GM23338 (cell line): ENCODE data around the gene BPIFB6. TPM values are rescaled to one million over a fixed set of nuclear protein-coding genes. Genes with fewer than 3 reads are reported as not detected.
A peak's percentile ranks its signal among the peaks of the same experiment; 100 is the strongest.

Source experiments
- ATAC-seq: fragments of 200-7000 bp; cut with Tn5 transposase; 3 replicates; pipeline ENCODE4 v1.9.1; 2020
- DNase-seq: peaks from one replicate; pipeline ENCODE4 v3.0.0-alpha.2; 2015; ENCODE audit warnings: low spot score
- H2AFZ ChIP-seq: fragments of 200-600 bp; sonication (generic); 2 replicates; pipeline ENCODE4 v1.8.0; 2016; ENCODE audit warnings: antibody characterized with exemption, mild to moderate bottlenecking, moderate library complexity
- H3F3A ChIP-seq: fragments of 200-600 bp; sonication (generic); replicated peaks from 2 replicates; pipeline ENCODE4 v1.8.0; 2017; ENCODE audit warnings: antibody characterized with exemption, mixed run types, low read depth
- H3K27ac ChIP-seq: fragments of 200-600 bp; sonication (generic); 2 replicates; pipeline ENCODE4 v1.6.1; 2016; ENCODE audit warnings: low read depth
- H3K27me3 ChIP-seq: fragments of 200-600 bp; sonication (generic); 2 replicates; pipeline ENCODE4 v1.8.0; 2016; ENCODE audit warnings: mild to moderate bottlenecking, mixed run types, moderate library complexity; ENCODE audit not compliant: insufficient read depth
- H3K36me3 ChIP-seq: fragments of 200-600 bp; sonication (generic); 2 replicates; pipeline ENCODE4 v1.8.0; 2016; ENCODE audit warnings: mild to moderate bottlenecking; ENCODE audit not compliant: insufficient read depth
- H3K4me1 ChIP-seq: fragments of 200-600 bp; sonication (generic); 2 replicates; pipeline ENCODE4 v1.8.0; 2016; ENCODE audit warnings: mild to moderate bottlenecking, moderate library complexity; ENCODE audit not compliant: insufficient read depth
- H3K4me2 ChIP-seq: fragments of 200-600 bp; sonication (generic); 2 replicates; pipeline ENCODE4 v1.7.1; 2017; ENCODE audit warnings: mixed run types
- H3K4me3 ChIP-seq: fragments of 200-600 bp; sonication (generic); 2 replicates; pipeline ENCODE4 v1.6.1; 2016; ENCODE audit warnings: mixed run types
- H3K79me2 ChIP-seq: fragments of 200-600 bp; sonication (generic); replicated peaks from 2 replicates; pipeline ENCODE4 v1.8.0; 2017; ENCODE audit warnings: mild to moderate bottlenecking; ENCODE audit not compliant: insufficient read depth
- H3K9me2 ChIP-seq: fragments of 200-600 bp; sonication (generic); 2 replicates; pipeline ENCODE4 v1.8.0; 2017; ENCODE audit not compliant: insufficient read depth
- H4K20me1 ChIP-seq: fragments of 200-600 bp; sonication (generic); replicated peaks from 2 replicates; pipeline ENCODE4 v1.8.0; 2017; ENCODE audit warnings: mild to moderate bottlenecking; ENCODE audit not compliant: insufficient read depth
- H3K27ac Mint-ChIP-seq: 2 replicates; pipeline ENCODE4 v1.8.0; 2020; ENCODE audit warnings: inconsistent platforms, mild to moderate bottlenecking, moderate library complexity, mixed read lengths
- H3K27me3 Mint-ChIP-seq: 3 replicates; pipeline ENCODE4 v1.8.0; 2022; ENCODE audit warnings: low read depth, mild to moderate bottlenecking, moderate library complexity, mixed read lengths, inconsistent platforms; ENCODE audit not compliant: insufficient read depth, poor library complexity
- H3K36me3 Mint-ChIP-seq: 3 replicates; pipeline ENCODE4 v1.8.0; 2021; ENCODE audit warnings: low read depth, mild to moderate bottlenecking, inconsistent platforms, moderate library complexity, mixed read lengths
- H3K4me1 Mint-ChIP-seq: 3 replicates; pipeline ENCODE4 v1.8.0; 2020; ENCODE audit warnings: mild to moderate bottlenecking, inconsistent platforms, mixed read lengths
- H3K4me3 Mint-ChIP-seq: 3 replicates; pipeline ENCODE4 v1.8.0; 2021; ENCODE audit warnings: moderate library complexity, mild to moderate bottlenecking, inconsistent platforms, mixed read lengths
- H3K9me3 Mint-ChIP-seq: 3 replicates; pipeline ENCODE4 v1.8.0; 2020; ENCODE audit warnings: moderate library complexity, mild to moderate bottlenecking, inconsistent platforms, mixed read lengths
- EZH2phosphoT487 ChIP-seq: fragments of 200-600 bp; sonication (generic); IDR thresholded peaks from one replicate; pipeline ENCODE4 v1.8.1; 2018; ENCODE audit warnings: antibody characterized with exemption; ENCODE audit not compliant: unreplicated experiment
- JUNB ChIP-seq: IDR thresholded peaks from one replicate; pipeline ENCODE4 v1.6.1; 2016; ENCODE audit warnings: antibody characterized with exemption; ENCODE audit not compliant: unreplicated experiment
- NANOG ChIP-seq: IDR thresholded peaks from 2 replicates; pipeline ENCODE4 v1.6.1; 2016; ENCODE audit warnings: antibody characterized with exemption, borderline replicate concordance
- STAT1 ChIP-seq: IDR thresholded peaks from one replicate; pipeline ENCODE4 v1.6.1; 2016; ENCODE audit warnings: antibody characterized with exemption; ENCODE audit not compliant: unreplicated experiment
- ZNF331 ChIP-seq: fragments of 250-450 bp; sonication (Bioruptor Pico); IDR thresholded peaks from 2 replicates; pipeline ENCODE4 v1.5.0; 2020; ENCODE audit warnings: low read depth, mild to moderate bottlenecking, moderate library complexity
- polyA plus RNA-seq: library from polyadenylated mRNA; unstranded; fragments of >200 nt; fragmentation: Nextera tagmentation; extraction: Ambion mirVana; gene quantifications from 2 replicates; pipeline ENCODE4 v1.2.1, GENCODE V29; 2016
- total RNA-seq: library from RNA; depleted of rRNA; stranded (reverse); fragments of >200 nt; shearing (Covaris generic); gene quantifications from 2 replicates; pipeline ENCODE4 v1.2.3, GENCODE V29; 2014
- TF ChIP-seq, protein P1 (sequence below): IDR thresholded peaks from 2 replicates; pipeline ENCODE4 v1.6.1; 2016; ENCODE audit warnings: antibody characterized with exemption
- TF ChIP-seq, protein P2 (sequence below), 2 experiments: fragments of 200-600 bp in 1 of 2; sonication (generic) in 1 of 2; conservative IDR thresholded peaks; 2 replicates each; pipeline versions ENCODE4 v1.5.1 to v1.6.1; 2016 to 2017; ENCODE audit warnings: antibody characterized with exemption in 2 of 2, low read depth in 2 of 2, mild to moderate bottlenecking in 2 of 2, moderate library complexity in 1 of 2
- TF ChIP-seq, protein P3 (sequence below): IDR thresholded peaks from one replicate; pipeline ENCODE4 v1.6.1; 2018; ENCODE audit warnings: antibody characterized with exemption; ENCODE audit not compliant: unreplicated experiment

The BPIFB6 gene
- total and polyA plus RNA-seq, 2 experiments from 2014 or later, result not detected

DNA sequence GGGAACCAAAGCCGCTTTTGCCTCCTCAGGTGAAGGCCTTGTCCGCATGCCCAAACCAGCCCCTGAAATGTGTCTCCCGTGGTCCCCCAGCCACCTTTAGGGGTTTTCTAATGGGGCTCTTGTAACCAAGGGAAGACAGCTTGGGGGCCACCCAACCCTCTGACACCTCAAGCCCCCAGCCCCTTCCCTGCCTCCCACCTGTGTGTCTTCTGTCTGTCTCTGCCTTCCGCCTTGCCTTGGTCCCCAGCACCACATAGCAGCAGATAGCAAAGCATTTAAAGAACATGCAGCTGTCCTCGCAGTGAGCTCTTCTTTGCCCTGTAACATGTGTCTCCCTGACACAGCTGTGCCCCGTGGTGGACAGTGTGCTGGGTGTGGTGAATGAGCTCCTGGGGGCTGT, 31.8 kb downstream of the BPIFB6 start:
- Histone ChIP-seq H3K36me3 (no peaks in the 10 kb centered on the region), H2AFZ (no peak overlapping the region), H4K20me1 (no peaks in the 10 kb centered on the region), H3K27me3 (no peaks in the 10 kb centered on the region), H3K4me2 (no peak overlapping the region), H3K4me1 (no peaks in the 10 kb centered on the region), H3K9me2 (no peaks in the 10 kb centered on the region), H3K27ac (no peak overlapping the region), H3F3A (no peaks in the 10 kb centered on the region), H3K79me2 (no peaks in the 10 kb centered on the region), H3K4me3 (no peak overlapping the region)
- Mint-ChIP-seq H3K4me1 (no peaks in the 10 kb centered on the region; the same call in 2 of the 3 replicates), H3K9me3 (no peaks in the 10 kb centered on the region; the same call in 2 of the 3 replicates), H3K36me3 (no peaks in the 10 kb centered on the region; the same call in 2 of the 3 replicates), H3K4me3 (no peak overlapping the region), H3K27ac (peak overlapping the region; percentile 65; the same call in 1 of the 2 replicates), H3K27me3 (peaks cover 10% of the 10 kb centered on the region)
- no peak for ATAC-seq
- no peak for DNase-seq
- TF ChIP-seq STAT1 (no peak), ZNF331 (CRISPR knock-in tag) (no peak), NANOG (no peak)
- TF ChIP-seq, protein P1, sequence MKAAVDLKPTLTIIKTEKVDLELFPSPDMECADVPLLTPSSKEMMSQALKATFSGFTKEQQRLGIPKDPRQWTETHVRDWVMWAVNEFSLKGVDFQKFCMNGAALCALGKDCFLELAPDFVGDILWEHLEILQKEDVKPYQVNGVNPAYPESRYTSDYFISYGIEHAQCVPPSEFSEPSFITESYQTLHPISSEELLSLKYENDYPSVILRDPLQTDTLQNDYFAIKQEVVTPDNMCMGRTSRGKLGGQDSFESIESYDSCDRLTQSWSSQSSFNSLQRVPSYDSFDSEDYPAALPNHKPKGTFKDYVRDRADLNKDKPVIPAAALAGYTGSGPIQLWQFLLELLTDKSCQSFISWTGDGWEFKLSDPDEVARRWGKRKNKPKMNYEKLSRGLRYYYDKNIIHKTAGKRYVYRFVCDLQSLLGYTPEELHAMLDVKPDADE, result no peak
- TF ChIP-seq, protein P2, sequence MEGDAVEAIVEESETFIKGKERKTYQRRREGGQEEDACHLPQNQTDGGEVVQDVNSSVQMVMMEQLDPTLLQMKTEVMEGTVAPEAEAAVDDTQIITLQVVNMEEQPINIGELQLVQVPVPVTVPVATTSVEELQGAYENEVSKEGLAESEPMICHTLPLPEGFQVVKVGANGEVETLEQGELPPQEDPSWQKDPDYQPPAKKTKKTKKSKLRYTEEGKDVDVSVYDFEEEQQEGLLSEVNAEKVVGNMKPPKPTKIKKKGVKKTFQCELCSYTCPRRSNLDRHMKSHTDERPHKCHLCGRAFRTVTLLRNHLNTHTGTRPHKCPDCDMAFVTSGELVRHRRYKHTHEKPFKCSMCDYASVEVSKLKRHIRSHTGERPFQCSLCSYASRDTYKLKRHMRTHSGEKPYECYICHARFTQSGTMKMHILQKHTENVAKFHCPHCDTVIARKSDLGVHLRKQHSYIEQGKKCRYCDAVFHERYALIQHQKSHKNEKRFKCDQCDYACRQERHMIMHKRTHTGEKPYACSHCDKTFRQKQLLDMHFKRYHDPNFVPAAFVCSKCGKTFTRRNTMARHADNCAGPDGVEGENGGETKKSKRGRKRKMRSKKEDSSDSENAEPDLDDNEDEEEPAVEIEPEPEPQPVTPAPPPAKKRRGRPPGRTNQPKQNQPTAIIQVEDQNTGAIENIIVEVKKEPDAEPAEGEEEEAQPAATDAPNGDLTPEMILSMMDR (conservative IDR thresholded peaks at IDR 0.05; ENCODE audit: low read depth in 2 of 2), result no peak

DNA sequence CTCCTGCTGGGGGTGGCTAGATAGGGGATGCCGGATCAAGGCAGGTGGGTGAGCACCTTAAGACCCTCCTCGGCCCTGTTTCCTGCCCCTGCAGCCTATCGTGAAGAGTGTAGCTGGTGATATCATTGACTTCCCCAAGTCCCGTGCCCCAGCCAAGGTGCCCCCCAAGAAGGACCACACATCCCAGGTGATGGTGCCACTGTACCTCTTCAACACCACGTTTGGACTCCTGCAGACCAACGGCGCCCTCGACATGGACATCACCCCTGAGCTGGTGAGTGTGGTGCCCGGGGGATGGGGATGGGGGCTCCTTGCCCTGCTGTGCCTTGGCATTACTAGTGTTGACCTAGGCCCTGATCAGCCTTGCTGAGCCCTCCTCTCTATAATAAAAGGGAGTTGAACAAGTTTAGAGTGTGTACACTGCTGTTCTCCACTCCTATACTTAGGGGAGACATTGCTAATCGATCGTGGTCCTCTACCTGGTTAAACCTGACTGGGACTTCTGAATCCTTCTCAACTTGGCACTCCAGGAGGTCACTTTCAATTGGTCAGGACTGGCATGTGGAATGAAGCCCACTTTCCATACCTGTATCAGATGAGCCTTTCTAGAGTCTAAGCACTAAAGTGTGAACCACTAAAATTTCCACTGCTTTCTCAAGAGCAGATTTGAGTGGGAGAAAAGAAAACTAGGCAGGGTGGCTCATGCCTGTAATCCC, 33.3 kb downstream of the BPIFB6 start:
- H4K20me1 ChIP-seq, result no peaks in the 10 kb centered on the region
- H3K9me2 ChIP-seq, result no peaks in the 10 kb centered on the region
- H3K4me1 Mint-ChIP-seq, result no peaks in the 10 kb centered on the region; the same call in 2 of the 3 replicates
- ATAC-seq (no peak), DNase-seq (no peak)
- no peaks in the 10 kb centered on the region for H3K79me2 ChIP-seq
- H2AFZ ChIP-seq, result no peak overlapping the region
- H3K4me3 ChIP-seq, result no peak overlapping the region
- no peaks in the 10 kb centered on the region for H3F3A ChIP-seq
- no peak overlapping the region for H3K4me3 Mint-ChIP-seq
- no peaks in the 10 kb centered on the region; the same call in 2 of the 3 replicates for H3K9me3 Mint-ChIP-seq
- H3K36me3 ChIP-seq, result no peaks in the 10 kb centered on the region
- H3K27me3 ChIP-seq, result no peaks in the 10 kb centered on the region
- no peak overlapping the region for H3K27ac ChIP-seq
- peaks cover 14% of the 10 kb centered on the region for H3K27me3 Mint-ChIP-seq
- no peaks in the 10 kb centered on the region; the same call in 2 of the 3 replicates for H3K36me3 Mint-ChIP-seq
- no peak overlapping the region for H3K4me2 ChIP-seq
- no peaks in the 10 kb centered on the region for H3K4me1 ChIP-seq
- no peak overlapping the region for H3K27ac Mint-ChIP-seq
- TF ChIP-seq EZH2phosphoT487 (no peak), JUNB (no peak), NANOG (no peak)
- TF ChIP-seq, protein P3, sequence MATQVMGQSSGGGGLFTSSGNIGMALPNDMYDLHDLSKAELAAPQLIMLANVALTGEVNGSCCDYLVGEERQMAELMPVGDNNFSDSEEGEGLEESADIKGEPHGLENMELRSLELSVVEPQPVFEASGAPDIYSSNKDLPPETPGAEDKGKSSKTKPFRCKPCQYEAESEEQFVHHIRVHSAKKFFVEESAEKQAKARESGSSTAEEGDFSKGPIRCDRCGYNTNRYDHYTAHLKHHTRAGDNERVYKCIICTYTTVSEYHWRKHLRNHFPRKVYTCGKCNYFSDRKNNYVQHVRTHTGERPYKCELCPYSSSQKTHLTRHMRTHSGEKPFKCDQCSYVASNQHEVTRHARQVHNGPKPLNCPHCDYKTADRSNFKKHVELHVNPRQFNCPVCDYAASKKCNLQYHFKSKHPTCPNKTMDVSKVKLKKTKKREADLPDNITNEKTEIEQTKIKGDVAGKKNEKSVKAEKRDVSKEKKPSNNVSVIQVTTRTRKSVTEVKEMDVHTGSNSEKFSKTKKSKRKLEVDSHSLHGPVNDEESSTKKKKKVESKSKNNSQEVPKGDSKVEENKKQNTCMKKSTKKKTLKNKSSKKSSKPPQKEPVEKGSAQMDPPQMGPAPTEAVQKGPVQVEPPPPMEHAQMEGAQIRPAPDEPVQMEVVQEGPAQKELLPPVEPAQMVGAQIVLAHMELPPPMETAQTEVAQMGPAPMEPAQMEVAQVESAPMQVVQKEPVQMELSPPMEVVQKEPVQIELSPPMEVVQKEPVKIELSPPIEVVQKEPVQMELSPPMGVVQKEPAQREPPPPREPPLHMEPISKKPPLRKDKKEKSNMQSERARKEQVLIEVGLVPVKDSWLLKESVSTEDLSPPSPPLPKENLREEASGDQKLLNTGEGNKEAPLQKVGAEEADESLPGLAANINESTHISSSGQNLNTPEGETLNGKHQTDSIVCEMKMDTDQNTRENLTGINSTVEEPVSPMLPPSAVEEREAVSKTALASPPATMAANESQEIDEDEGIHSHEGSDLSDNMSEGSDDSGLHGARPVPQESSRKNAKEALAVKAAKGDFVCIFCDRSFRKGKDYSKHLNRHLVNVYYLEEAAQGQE, result no peak
